Progenitor cell of endocrine pancreas (in vitro differentiated cells): ENCODE data around the gene CHP2. TPM values are rescaled to one million over a fixed set of nuclear protein-coding genes. Genes with fewer than 3 reads are reported as not detected.
"Not testable (repeated sequence)": the region's sequence is repeated elsewhere in the genome, so short reads cannot be mapped to it uniquely, and the experiment has no call there.

Experiments
- DNase-seq: peaks from one replicate; pipeline ENCODE4 v3.0.0; 2021; ENCODE audit warnings: low spot score; ENCODE audit not compliant: unreplicated experiment
- H3K27ac Mint-ChIP-seq: 2 replicates; pipeline ENCODE4 v1.8.0; 2021; ENCODE audit warnings: mild to moderate bottlenecking, moderate library complexity, mixed read lengths
- H3K27me3 Mint-ChIP-seq: 2 replicates; pipeline ENCODE4 v1.8.0; 2021; ENCODE audit warnings: mixed read lengths
- H3K36me3 Mint-ChIP-seq: 2 replicates; pipeline ENCODE4 v1.8.0; 2022; ENCODE audit warnings: mixed read lengths; ENCODE audit not compliant: insufficient read depth
- H3K4me1 Mint-ChIP-seq: 2 replicates; pipeline ENCODE4 v1.8.0; 2021; ENCODE audit warnings: low read depth, mixed read lengths
- H3K4me3 Mint-ChIP-seq: 2 replicates; pipeline ENCODE4 v1.8.0; 2021; ENCODE audit warnings: low read depth, mild to moderate bottlenecking, moderate library complexity, mixed read lengths
- H3K9me3 Mint-ChIP-seq: 2 replicates; pipeline ENCODE4 v1.8.0; 2021; ENCODE audit warnings: low read depth, mixed read lengths
- total RNA-seq: library from RNA; stranded (reverse); gene quantifications from 2 replicates; pipeline ENCODE4 v1.2.1, GENCODE V29; 2021
- TF ChIP-seq, protein P1 (sequence below): fragments of 200-600 bp; sonication (generic); IDR thresholded peaks from one replicate; pipeline ENCODE4 v1.5.0; 2021; ENCODE audit warnings: antibody characterized with exemption, mild to moderate bottlenecking; ENCODE audit not compliant: unreplicated experiment

Gene CHP2
- total RNA-seq, 1 donor from 2014 or later, result not detected

GRCh38 chr16:23724785-23725131, 30.1 kb upstream of the CHP2 start:
- no peak for DNase-seq
- H3K27ac Mint-ChIP-seq, result no peak overlapping the region
- H3K9me3 Mint-ChIP-seq, result peaks cover 5% of the 10 kb centered on the region
- peaks cover 2% of the 10 kb centered on the region for H3K27me3 Mint-ChIP-seq
- no peaks in the 10 kb centered on the region for H3K36me3 Mint-ChIP-seq
- no peaks in the 10 kb centered on the region for H3K4me1 Mint-ChIP-seq
- H3K4me3 Mint-ChIP-seq, result no peak overlapping the region
- TF ChIP-seq, protein P1, sequence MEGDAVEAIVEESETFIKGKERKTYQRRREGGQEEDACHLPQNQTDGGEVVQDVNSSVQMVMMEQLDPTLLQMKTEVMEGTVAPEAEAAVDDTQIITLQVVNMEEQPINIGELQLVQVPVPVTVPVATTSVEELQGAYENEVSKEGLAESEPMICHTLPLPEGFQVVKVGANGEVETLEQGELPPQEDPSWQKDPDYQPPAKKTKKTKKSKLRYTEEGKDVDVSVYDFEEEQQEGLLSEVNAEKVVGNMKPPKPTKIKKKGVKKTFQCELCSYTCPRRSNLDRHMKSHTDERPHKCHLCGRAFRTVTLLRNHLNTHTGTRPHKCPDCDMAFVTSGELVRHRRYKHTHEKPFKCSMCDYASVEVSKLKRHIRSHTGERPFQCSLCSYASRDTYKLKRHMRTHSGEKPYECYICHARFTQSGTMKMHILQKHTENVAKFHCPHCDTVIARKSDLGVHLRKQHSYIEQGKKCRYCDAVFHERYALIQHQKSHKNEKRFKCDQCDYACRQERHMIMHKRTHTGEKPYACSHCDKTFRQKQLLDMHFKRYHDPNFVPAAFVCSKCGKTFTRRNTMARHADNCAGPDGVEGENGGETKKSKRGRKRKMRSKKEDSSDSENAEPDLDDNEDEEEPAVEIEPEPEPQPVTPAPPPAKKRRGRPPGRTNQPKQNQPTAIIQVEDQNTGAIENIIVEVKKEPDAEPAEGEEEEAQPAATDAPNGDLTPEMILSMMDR, result no peak

- peaks cover under 1% of the 10 kb centered on the region for H3K27me3 Mint-ChIP-seq
These were observed 28.1 kb upstream of the CHP2 start for GRCh38 chr16:23726710-23727109.

DNA sequence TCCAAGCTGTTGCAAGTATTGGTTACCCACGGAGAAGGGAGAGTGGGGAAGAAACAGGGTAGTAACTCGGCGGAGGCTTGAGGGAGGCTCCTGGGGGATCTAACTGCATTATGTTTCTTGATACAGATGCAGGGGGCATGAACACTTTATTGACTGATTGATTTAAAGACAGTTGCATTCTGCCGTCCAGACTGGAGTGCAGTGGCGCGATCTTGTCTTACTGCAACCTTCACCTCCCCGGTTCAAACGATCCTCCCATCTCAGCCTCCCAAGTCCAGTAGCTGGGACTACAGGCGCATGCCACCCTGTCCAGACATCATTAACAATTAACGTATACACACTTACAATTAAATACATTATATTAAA, 26.7 kb upstream of the CHP2 start:
- no peak for DNase-seq
- Mint-ChIP-seq H3K4me1 (no peaks in the 10 kb centered on the region), H3K27me3 (peaks cover 3% of the 10 kb centered on the region), H3K9me3 (peaks cover under 1% of the 10 kb centered on the region), H3K4me3 (no peak overlapping the region), H3K36me3 (no peaks in the 10 kb centered on the region), H3K27ac (no peak overlapping the region)
- TF ChIP-seq, protein P1, result no peak

More at GRCh38 chr16:23726710-23727109, 28.1 kb upstream of the CHP2 start:
- Mint-ChIP-seq H3K4me3 (no peak overlapping the region), H3K4me1 (no peaks in the 10 kb centered on the region), H3K36me3 (no peaks in the 10 kb centered on the region), H3K9me3 (peaks cover 5% of the 10 kb centered on the region), H3K27ac (no peak overlapping the region)
- DNase-seq, result no peak
- TF ChIP-seq, protein P1, result no peak

- Mint-ChIP-seq H3K9me3 (no peaks in the 10 kb centered on the region), H3K27ac (no peak overlapping the region), H3K4me3 (no peak overlapping the region), H3K27me3 (peaks cover 5% of the 10 kb centered on the region), H3K4me1 (no peaks in the 10 kb centered on the region), H3K36me3 (no peaks in the 10 kb centered on the region)
- no peak for DNase-seq
- TF ChIP-seq, protein P1, result no peak
These were observed 25.1 kb upstream of the CHP2 start for GRCh38 chr16:23729503-23730424.

- no peak overlapping the region for H3K27ac Mint-ChIP-seq
- no peaks in the 10 kb centered on the region for H3K36me3 Mint-ChIP-seq
- no peaks in the 10 kb centered on the region for H3K4me1 Mint-ChIP-seq
- no peak overlapping the region for H3K4me3 Mint-ChIP-seq
- no peak for DNase-seq
- H3K27me3 Mint-ChIP-seq, result peaks cover 17% of the 10 kb centered on the region
- TF ChIP-seq, protein P1, result no peak
- H3K9me3 Mint-ChIP-seq, result no peaks in the 10 kb centered on the region
These were observed 20.5 kb upstream of the CHP2 start for GRCh38 chr16:23734176-23734893.

DNA sequence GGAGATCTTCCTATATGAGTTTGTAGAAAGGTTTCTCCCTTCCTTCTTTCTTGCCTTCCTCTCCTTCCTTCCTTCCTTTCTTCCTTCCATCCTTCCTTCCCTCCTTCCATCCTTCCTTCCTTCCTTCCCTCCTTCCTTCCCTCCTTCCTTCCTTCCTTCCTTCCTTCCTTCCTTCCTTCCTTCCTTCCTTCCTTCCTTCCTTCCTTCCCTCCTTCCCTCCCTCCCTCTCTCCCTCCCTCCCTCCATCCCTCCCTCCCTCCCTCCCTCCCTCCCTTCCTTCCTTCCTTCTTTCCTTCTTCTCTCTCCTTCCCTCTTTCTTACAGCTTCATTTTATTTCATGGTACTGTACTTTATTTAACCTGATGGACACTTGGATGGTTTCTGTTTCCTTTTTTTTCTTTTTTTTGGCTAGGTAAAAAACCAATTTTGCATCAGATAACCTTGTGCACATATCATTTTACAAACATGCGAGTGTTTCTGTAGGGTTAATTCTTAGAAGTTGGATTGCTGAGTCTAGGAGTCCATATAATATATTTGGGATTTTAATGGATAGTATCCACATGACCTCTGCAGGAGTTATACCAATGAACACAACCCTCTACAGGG, 17.3 kb upstream of the CHP2 start:
- not testable (repeated sequence) for H3K4me1 Mint-ChIP-seq, DNase-seq, H3K36me3 Mint-ChIP-seq, H3K9me3 Mint-ChIP-seq, H3K4me3 Mint-ChIP-seq, H3K27ac Mint-ChIP-seq
- peaks cover 20% of the 10 kb centered on the region for H3K27me3 Mint-ChIP-seq
